Ishikawa (cell line): ENCODE results near the gene PMFBP1.

Experiments
- CEBPB ChIP-seq: IDR thresholded peaks from 2 replicates; pipeline ENCODE4 v1.6.1; 2012
- EP300 ChIP-seq: IDR thresholded peaks from 2 replicates; pipeline ENCODE4 v1.6.1; 2012; ENCODE audit warnings: borderline replicate concordance
- FOXM1 ChIP-seq: IDR thresholded peaks from 2 replicates; pipeline ENCODE4 v1.6.1; 2012; ENCODE audit warnings: low read depth, borderline replicate concordance
- TAF1 ChIP-seq: IDR thresholded peaks from 2 replicates; pipeline ENCODE4 v1.6.1; 2012; ENCODE audit warnings: low read depth, mild to moderate bottlenecking
- ZBTB7A ChIP-seq: IDR thresholded peaks from 2 replicates; pipeline ENCODE4 v1.6.1; 2012; ENCODE audit warnings: low read depth
- TF ChIP-seq, protein P1 (sequence below): IDR thresholded peaks from 2 replicates; pipeline ENCODE4 v1.6.1; 2012

- TF ChIP-seq, protein P1, sequence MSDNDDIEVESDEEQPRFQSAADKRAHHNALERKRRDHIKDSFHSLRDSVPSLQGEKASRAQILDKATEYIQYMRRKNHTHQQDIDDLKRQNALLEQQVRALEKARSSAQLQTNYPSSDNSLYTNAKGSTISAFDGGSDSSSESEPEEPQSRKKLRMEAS = no peak
- TF ChIP-seq ZBTB7A (no peak), EP300 (no peak), TAF1 (no peak), CEBPB (no peak), FOXM1 (no peak)
Measured at GRCh38 chr16:72099377-72099818, 72.6 kb downstream of the PMFBP1 start.
